GM13976 (cell line): ENCODE data around the gene SYNPR.

ENCODE experiments used
- DNase-seq: peaks from one replicate; pipeline ENCODE4 v3.0.0; 2012; ENCODE audit warnings: low spot score
- CTCF ChIP-seq: IDR thresholded peaks from 2 replicates; pipeline ENCODE4 v1.5.1; 2012; ENCODE audit warnings: borderline replicate concordance, mild to moderate bottlenecking; ENCODE audit not compliant: insufficient read depth; ENCODE audit errors: extremely low read depth, missing control alignments, control extremely low read depth
- in situ Hi-C: fragments of 300-500 bp; cut with MboI; formaldehyde crosslinking; loops from one replicate; pipeline ENCODE4 v1.12.0; 2022; ENCODE audit warnings: low sequenced_read_pairs, mixed read lengths, inconsistent platforms; ENCODE audit not compliant: unreplicated experiment

The SYNPR gene

GRCh38 chr3:63467392-63467791 lies 189.3 kb downstream of the SYNPR start:
- TF ChIP-seq CTCF = no peak
- DNase-seq = no peak
- in situ Hi-C loops = no loop called here

DNA sequence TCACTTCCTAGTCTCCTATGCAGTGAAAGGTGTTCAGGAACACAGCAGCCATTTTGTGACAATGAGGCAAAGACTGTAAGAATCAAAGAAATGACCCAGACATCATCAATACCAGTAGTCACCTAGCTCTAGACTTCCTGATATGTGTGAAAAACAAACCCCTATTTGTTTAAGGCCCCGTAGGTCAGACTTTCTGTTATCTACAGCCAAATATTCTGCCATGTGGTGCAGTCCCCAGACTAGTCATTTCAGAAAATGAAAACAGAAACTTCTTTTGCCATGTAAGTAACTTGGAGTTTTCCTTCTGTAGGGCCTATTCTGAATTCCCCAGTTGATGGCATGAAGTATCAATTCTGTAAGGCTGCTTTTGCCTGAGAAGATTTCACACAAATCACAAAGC lies 192.6 kb downstream of the SYNPR start:
- TF ChIP-seq CTCF = no peak
- no peak for DNase-seq
- in situ Hi-C loops = no loop called here

GRCh38 chr3:63471781-63472180 lies 193.7 kb downstream of the SYNPR start:
- TF ChIP-seq CTCF = no peak
- DNase-seq = no peak
- in situ Hi-C loops = no loop called here

- in situ Hi-C loops = no loop called here
- no peak for DNase-seq
- no peak for TF ChIP-seq CTCF
Observed at GRCh38 chr3:63473641-63474166, 195.6 kb downstream of the SYNPR start.

GRCh38 chr3:63474828-63475518 lies 196.9 kb downstream of the SYNPR start:
- in situ Hi-C loops = no loop called here
- no peak for TF ChIP-seq CTCF
- no peak for DNase-seq

DNA sequence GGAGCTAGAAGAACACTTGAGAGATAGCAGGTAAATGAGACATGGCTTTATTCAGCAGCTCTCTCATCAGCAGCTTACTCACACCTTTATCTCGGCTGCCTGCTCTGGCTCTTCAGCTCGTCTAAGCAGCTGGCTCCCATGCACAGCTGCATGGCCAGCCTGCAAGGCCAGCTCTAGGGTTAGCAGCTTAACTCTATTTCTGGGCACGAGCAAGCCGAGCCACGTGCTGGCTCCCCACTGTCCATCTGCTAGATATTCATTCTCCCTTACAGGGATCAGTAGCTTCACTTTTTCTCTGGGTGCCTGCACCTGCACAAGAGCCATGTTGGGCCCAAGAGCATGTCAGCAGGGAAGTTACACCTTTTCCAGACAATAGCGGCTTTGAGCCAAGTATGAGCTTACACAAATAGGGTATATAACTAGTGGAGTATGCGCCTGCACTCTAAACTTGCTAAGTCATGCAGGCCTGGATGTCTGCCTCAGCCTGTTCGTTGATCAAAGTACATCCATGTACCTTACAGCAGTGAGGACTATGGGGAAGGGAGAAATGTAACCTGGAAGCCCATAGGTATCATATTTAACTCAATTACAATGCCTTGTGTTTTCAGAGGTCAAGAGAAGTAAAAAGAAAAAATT lies 199.5 kb downstream of the SYNPR start:
- in situ Hi-C loops = no loop called here
- no peak for TF ChIP-seq CTCF
- DNase-seq = no peak
